Ishikawa (cell line): ENCODE results near the gene HYAL2.

Source experiments
- CEBPB ChIP-seq: IDR thresholded peaks from 2 replicates; pipeline ENCODE4 v1.6.1; 2012
- CREB1 ChIP-seq: IDR thresholded peaks from 2 replicates; pipeline ENCODE4 v1.6.1; 2012; ENCODE audit warnings: low read depth
- EGR1 ChIP-seq: IDR thresholded peaks from 2 replicates; pipeline ENCODE4 v1.6.1; 2012
- EP300 ChIP-seq: IDR thresholded peaks from 2 replicates; pipeline ENCODE4 v1.6.1; 2012; ENCODE audit warnings: borderline replicate concordance
- FOXM1 ChIP-seq: IDR thresholded peaks from 2 replicates; pipeline ENCODE4 v1.6.1; 2012; ENCODE audit warnings: low read depth, borderline replicate concordance
- NFIC ChIP-seq: IDR thresholded peaks from 2 replicates; pipeline ENCODE4 v1.6.1; 2012
- RAD21 ChIP-seq: IDR thresholded peaks from 2 replicates; pipeline ENCODE4 v1.6.1; 2012; ENCODE audit warnings: low read depth
- TAF1 ChIP-seq: IDR thresholded peaks from 2 replicates; pipeline ENCODE4 v1.6.1; 2012; ENCODE audit warnings: low read depth, mild to moderate bottlenecking
- TCF12 ChIP-seq: IDR thresholded peaks from 2 replicates; pipeline ENCODE4 v1.6.1; 2012; ENCODE audit warnings: low read depth
- TEAD4 ChIP-seq: IDR thresholded peaks from 2 replicates; pipeline ENCODE4 v1.6.1; 2012
- YY1 ChIP-seq: IDR thresholded peaks from 2 replicates; pipeline ENCODE4 v1.6.1; 2012; ENCODE audit warnings: low read depth
- ZBTB7A ChIP-seq: IDR thresholded peaks from 2 replicates; pipeline ENCODE4 v1.6.1; 2012; ENCODE audit warnings: low read depth
- TF ChIP-seq, protein P1 (sequence below): IDR thresholded peaks from 2 replicates; pipeline ENCODE4 v1.6.1; 2012
- TF ChIP-seq, protein P2 (sequence below): IDR thresholded peaks from 2 replicates; pipeline ENCODE4 v1.6.1; 2012
- TF ChIP-seq, protein P3 (sequence below): IDR thresholded peaks from 2 replicates; pipeline ENCODE4 v1.6.1; 2012; ENCODE audit warnings: low read depth, mild to moderate bottlenecking

HYAL2 gene

DNA sequence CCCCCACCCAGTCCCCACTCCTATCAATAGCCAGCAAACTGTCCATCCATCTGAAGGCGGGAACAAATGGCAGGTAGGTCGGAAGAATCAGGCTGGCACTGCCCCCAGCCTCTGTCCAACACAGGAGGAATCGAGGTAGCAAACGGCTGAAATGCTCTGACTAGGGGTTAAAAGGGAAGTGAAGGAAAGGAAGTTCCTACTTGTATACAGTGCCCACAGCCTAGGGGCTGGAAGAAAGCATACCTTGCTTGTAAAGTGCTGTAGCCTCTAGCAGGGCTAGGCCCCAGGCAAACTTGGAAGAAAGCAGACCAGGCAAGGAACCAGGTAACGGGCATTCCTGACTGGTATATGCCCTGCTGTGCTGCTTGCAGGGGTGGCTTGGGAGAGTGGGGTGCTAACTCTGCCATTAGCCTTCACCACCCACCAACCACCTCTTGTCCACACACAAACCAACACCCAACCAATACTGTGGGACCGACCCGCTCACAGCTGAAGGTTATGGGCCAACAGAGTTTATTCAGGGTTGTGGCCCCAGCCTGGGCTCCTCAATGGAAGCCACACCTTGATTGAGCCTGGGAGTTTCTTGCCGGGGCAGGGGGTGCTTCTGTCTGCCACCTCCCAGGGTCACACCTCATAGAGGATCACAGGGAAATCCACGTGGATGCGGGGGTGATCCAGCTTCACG, 3.1 kb upstream of the HYAL2 start:
- no peak for TF ChIP-seq TCF12
- TF ChIP-seq RAD21: no peak
- no peak for TF ChIP-seq ZBTB7A
- no peak for TF ChIP-seq CREB1
- TF ChIP-seq, protein P1, sequence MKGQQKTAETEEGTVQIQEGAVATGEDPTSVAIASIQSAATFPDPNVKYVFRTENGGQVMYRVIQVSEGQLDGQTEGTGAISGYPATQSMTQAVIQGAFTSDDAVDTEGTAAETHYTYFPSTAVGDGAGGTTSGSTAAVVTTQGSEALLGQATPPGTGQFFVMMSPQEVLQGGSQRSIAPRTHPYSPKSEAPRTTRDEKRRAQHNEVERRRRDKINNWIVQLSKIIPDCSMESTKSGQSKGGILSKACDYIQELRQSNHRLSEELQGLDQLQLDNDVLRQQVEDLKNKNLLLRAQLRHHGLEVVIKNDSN: no peak
- TF ChIP-seq, protein P2, sequence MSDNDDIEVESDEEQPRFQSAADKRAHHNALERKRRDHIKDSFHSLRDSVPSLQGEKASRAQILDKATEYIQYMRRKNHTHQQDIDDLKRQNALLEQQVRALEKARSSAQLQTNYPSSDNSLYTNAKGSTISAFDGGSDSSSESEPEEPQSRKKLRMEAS: no peak

DNA sequence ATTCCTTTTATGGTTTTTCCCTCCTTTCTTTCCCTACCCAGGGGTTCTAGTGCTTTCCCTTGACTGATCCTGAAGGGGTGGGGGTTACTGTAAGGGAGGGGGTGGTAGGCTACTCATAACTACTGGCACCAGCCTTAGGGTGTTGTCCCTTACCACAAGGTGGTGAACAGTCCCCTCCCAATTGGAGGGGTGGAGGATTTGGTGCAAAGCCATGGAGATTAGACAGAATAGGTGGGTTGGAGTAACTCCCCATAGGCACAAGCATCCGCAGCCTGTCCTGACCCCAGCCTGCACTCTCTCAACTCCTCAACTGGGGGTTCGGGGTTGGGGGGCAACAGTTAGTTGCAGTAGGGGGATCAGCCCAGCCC, 2.6 kb upstream of the HYAL2 start:
- no peak for TF ChIP-seq RAD21
- TF ChIP-seq EP300: no peak
- TF ChIP-seq, protein P1: no peak

DNA sequence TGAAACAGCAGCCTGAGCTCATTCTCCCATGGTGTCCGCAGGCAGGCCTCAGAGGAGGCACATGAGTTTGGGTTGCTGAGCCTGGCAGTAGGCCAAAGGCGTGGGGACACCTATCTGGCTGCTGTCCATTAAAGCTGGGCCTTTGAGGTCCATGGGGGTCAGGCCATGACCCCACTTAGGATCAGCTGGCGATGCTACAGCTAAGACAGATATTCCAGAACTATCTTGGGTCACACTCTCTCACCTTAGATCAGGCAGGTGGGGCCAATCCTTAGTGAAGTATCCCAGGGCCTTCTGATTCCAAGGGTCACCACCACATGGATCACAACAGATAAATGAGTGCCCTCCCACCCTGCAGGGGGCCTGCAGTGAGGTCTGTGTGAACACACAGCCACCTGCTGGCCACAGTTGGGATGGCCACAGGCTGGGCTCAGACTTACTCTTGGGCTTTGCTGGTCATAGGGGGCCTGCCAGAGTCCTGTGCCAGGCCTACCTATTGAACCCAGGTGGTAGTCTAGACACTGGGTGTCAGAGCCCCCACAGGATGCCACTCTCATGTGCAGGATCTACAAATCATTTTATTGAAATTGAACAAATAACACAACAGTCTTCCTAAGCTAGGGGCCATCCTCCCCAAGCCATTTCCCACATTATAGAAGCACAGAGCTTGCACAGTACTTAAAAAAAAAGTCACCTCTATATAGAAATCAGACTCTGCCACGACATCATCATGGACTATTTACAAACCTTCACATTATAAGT, 2.0 kb upstream of the HYAL2 start:
- TF ChIP-seq TAF1 (no peak), RAD21 (peak; percentile 91), YY1 (0 out of 2 replicates have a peak, but pooled peaks have one; percentile 15)
- TF ChIP-seq, protein P1: no peak

DNA sequence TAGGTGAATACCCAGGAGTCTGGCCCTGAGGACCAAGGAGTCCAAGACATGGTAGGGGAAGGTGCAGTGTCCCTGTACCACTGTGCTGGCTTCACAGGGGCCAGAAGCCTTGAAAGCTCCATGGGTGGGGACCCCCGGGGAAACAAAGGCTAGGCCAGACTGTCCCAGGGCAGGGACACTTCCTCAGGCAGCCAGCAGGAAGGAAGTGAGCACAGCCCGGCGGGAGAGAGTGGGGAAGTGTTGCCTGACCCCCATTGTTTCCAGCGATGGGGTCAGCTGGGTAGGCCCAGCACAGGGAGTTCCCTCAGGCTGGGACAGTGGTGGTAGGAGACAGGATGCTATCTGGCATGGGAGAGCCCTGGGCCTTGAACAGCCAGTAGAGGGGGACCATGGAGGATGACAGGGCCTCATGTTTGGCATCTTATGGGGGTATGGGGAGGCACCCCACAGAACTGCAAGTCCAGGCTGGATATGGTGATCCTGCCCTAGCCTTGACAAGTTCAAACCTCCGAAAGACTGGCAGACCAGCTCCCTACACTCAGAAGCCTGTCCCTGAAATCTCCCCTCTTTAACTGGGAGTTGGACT, 1.2 kb upstream of the HYAL2 start:
- TF ChIP-seq CEBPB: no peak
- TF ChIP-seq, protein P1: no peak
- TF ChIP-seq TEAD4: no peak
- no peak for TF ChIP-seq ZBTB7A
- TF ChIP-seq, protein P3, sequence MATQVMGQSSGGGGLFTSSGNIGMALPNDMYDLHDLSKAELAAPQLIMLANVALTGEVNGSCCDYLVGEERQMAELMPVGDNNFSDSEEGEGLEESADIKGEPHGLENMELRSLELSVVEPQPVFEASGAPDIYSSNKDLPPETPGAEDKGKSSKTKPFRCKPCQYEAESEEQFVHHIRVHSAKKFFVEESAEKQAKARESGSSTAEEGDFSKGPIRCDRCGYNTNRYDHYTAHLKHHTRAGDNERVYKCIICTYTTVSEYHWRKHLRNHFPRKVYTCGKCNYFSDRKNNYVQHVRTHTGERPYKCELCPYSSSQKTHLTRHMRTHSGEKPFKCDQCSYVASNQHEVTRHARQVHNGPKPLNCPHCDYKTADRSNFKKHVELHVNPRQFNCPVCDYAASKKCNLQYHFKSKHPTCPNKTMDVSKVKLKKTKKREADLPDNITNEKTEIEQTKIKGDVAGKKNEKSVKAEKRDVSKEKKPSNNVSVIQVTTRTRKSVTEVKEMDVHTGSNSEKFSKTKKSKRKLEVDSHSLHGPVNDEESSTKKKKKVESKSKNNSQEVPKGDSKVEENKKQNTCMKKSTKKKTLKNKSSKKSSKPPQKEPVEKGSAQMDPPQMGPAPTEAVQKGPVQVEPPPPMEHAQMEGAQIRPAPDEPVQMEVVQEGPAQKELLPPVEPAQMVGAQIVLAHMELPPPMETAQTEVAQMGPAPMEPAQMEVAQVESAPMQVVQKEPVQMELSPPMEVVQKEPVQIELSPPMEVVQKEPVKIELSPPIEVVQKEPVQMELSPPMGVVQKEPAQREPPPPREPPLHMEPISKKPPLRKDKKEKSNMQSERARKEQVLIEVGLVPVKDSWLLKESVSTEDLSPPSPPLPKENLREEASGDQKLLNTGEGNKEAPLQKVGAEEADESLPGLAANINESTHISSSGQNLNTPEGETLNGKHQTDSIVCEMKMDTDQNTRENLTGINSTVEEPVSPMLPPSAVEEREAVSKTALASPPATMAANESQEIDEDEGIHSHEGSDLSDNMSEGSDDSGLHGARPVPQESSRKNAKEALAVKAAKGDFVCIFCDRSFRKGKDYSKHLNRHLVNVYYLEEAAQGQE: no peak
- TF ChIP-seq, protein P2: no peak

DNA sequence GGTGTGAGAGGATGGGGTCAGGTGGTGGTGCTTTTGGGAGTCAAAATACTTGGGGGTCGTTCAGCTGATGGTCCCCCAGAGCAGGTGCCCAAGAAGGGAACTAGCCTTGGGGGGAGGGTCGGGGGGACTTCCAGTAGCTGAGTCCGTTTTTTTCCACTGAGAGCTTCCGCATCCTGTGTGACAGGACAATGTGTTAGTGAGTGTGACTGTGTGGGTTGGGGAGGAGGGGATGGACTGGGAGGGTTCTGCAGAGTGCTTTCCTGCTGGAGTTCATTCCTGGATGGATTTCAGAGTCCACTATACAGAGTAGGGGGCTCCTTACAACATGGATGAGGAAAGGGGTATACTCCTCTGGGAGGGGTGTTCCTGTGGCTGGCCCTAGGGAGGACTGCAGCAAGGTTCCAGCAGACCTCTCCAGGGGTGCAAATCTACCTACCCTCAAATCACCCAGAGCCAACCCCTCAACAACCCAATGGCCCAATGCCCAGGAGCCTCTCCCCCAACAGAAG, 601 bp upstream of the HYAL2 start:
- TF ChIP-seq, protein P1: no peak
- no peak for TF ChIP-seq NFIC
- no peak for TF ChIP-seq TCF12
- TF ChIP-seq YY1: no peak
- TF ChIP-seq FOXM1: no peak
- TF ChIP-seq, protein P3: no peak
- no peak for TF ChIP-seq TAF1
- TF ChIP-seq CEBPB: no peak
- no peak for TF ChIP-seq RAD21
- no peak for TF ChIP-seq EGR1
- no peak for TF ChIP-seq CREB1
- no peak for TF ChIP-seq TEAD4
- no peak for TF ChIP-seq ZBTB7A
- TF ChIP-seq, protein P2: no peak
- TF ChIP-seq EP300: no peak
